ENCODE results near the gene RPL36.
"Not testable (repeated sequence)": the region's sequence is repeated elsewhere in the genome, so short reads cannot be mapped to it uniquely, and the experiment has no call there.

The RPL36 gene

GRCh38 chr19:5719961-5720790 is 30.1 kb downstream of the RPL36 start, which contains the start of the genes CATSPERD and LONP1:
Gene CATSPERD, plus strand, starts transcription at chr19:5720637. Its CDS starts 101 bp downstream, at chr19:5720738.
Gene LONP1, minus strand, starts transcription at chr19:5720146. Its CDS starts 14 bp downstream, at chr19:5720132.
- peak; percentile 87 for ATAC-seq
- peak within 1 kb of the TSS; percentile 90 for H3K4me3 Mint-ChIP-seq
- H3K36me3 Mint-ChIP-seq: peaks cover 63% of the 10 kb centered on the region

GRCh38 chr19:5727453-5728050 is 37.5 kb downstream of the RPL36 start:
- no peak for ATAC-seq
- no peaks in the 10 kb centered on the region for H3K9me3 Mint-ChIP-seq

More at GRCh38 chr19:5719961-5720790, 30.1 kb downstream of the RPL36 start, which contains the start of the genes CATSPERD and LONP1:
- peak; percentile 98 to 99 for DNase-seq (ENCODE audit: low spot score in 2 of 2)
- Mint-ChIP-seq H3K4me1 (peaks cover 13% of the 10 kb centered on the region), H3K27ac (peak within 1 kb of the TSS; percentile 98), H3K9me3 (no peaks in the 10 kb centered on the region)

GRCh38 chr19:5733172-5733571 is 43.1 kb downstream of the RPL36 start:
- not testable (repeated sequence) for ATAC-seq; H3K4me1 Mint-ChIP-seq; H3K9me3 Mint-ChIP-seq; H3K36me3 Mint-ChIP-seq; H3K4me3 Mint-ChIP-seq; DNase-seq (ENCODE audit: low spot score in 2 of 2); H3K27ac Mint-ChIP-seq

More at GRCh38 chr19:5727453-5728050, 37.5 kb downstream of the RPL36 start:
- Mint-ChIP-seq H3K27ac (no peak overlapping the region), H3K36me3 (no peaks in the 10 kb centered on the region), H3K4me1 (no peaks in the 10 kb centered on the region), H3K4me3 (no peak overlapping the region)
- no peak for DNase-seq (ENCODE audit: low spot score in 2 of 2)

GRCh38 chr19:5738423-5738822 is 48.3 kb downstream of the RPL36 start:
- H3K4me3 Mint-ChIP-seq: no peak overlapping the region
- no peak overlapping the region for H3K27ac Mint-ChIP-seq
- H3K9me3 Mint-ChIP-seq: no peaks in the 10 kb centered on the region
- no peaks in the 10 kb centered on the region for H3K4me1 Mint-ChIP-seq
- DNase-seq (ENCODE audit: low spot score in 2 of 2): no peak
- no peak for ATAC-seq
- no peaks in the 10 kb centered on the region for H3K36me3 Mint-ChIP-seq
